NT2/D1 (cell line): ENCODE results near the gene EIF4E1B.

ENCODE experiments used
- SUZ12 ChIP-seq: IDR thresholded peaks from 2 replicates; pipeline ENCODE4 v1.6.1; 2011; ENCODE audit not compliant: insufficient read length, insufficient read depth; ENCODE audit errors: extremely low read depth
- ZNF274 ChIP-seq: IDR thresholded peaks from 2 replicates; pipeline ENCODE4 v1.6.1; 2011; ENCODE audit warnings: mild to moderate bottlenecking, low read depth, low read length

DNA sequence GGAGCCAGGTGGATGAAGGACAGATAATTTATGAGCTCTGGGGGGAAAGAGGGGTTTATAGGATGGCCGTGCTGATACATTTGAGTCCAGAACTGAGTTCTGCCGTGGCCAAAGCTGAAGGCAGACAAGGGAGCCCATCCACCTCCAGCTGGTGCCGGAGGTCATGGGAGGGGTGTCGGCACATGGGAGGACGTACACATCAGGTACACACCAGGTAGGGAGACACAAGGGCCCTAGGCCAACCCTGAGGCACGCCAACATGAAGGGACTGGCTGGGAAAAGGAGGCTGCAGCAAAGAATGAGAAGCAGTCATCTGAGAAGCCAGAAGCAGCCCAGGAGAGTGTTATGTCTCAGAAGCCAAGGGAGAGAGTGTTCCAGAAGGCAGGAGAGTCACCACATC lies 18.5 kb upstream of the EIF4E1B start:
- TF ChIP-seq SUZ12 (no peak), ZNF274 (no peak)
